KMS-11 (cell line): ENCODE data around the gene SLC41A3.
"Not testable (repeated sequence)": the region's sequence is repeated elsewhere in the genome, so short reads cannot be mapped to it uniquely, and the experiment has no call there.

ENCODE experiments used
- H2AFZ ChIP-seq: fragments of 200-600 bp; sonication (generic); 2 replicates; pipeline ENCODE4 v1.6.1; 2016; ENCODE audit warnings: antibody characterized with exemption, mixed run types, low read depth
- H3K27ac ChIP-seq: fragments of 200-600 bp; sonication (generic); 2 replicates; pipeline ENCODE4 v1.6.1; 2016; ENCODE audit warnings: mild to moderate bottlenecking, mixed run types
- H3K27me3 ChIP-seq: fragments of 200-600 bp; sonication (generic); 2 replicates; pipeline ENCODE4 v1.6.1; 2017; ENCODE audit warnings: mild to moderate bottlenecking, low read depth, mixed run types, moderate library complexity; ENCODE audit not compliant: insufficient read depth
- H3K36me3 ChIP-seq: fragments of 200-600 bp; sonication (generic); 2 replicates; pipeline ENCODE4 v1.6.1; 2017; ENCODE audit warnings: mild to moderate bottlenecking, mixed run types; ENCODE audit not compliant: insufficient read depth
- H3K4me1 ChIP-seq: fragments of 200-600 bp; sonication (generic); 2 replicates; pipeline ENCODE4 v1.6.1; 2016; ENCODE audit warnings: mild to moderate bottlenecking, low read depth, mixed run types; ENCODE audit not compliant: poor library complexity, severe bottlenecking
- H3K4me2 ChIP-seq: fragments of 200-600 bp; sonication (generic); 2 replicates; pipeline ENCODE4 v1.7.0; 2016; ENCODE audit warnings: mild to moderate bottlenecking, mixed run types
- H3K4me3 ChIP-seq: fragments of 200-600 bp; sonication (generic); IDR thresholded peaks from 2 replicates; pipeline ENCODE4 v1.6.1; 2017; ENCODE audit warnings: low read depth, low read length, mixed read lengths; ENCODE audit not compliant: insufficient read depth
- H3K79me2 ChIP-seq: fragments of 200-600 bp; sonication (generic); 2 replicates; pipeline ENCODE4 v1.6.1; 2016; ENCODE audit warnings: low read depth, mixed run types; ENCODE audit not compliant: insufficient read depth
- H3K9ac ChIP-seq: fragments of 200-600 bp; sonication (generic); 2 replicates; pipeline ENCODE4 v1.6.1; 2016; ENCODE audit warnings: mild to moderate bottlenecking, mixed run types
- H4K20me1 ChIP-seq: fragments of 200-600 bp; sonication (generic); 2 replicates; pipeline ENCODE4 v1.6.1; 2016; ENCODE audit warnings: mild to moderate bottlenecking, mixed run types; ENCODE audit not compliant: insufficient read depth
- CTCF ChIP-seq: fragments of 200-600 bp; sonication (generic); conservative IDR thresholded peaks from 2 replicates; pipeline ENCODE4 v1.6.1; 2017; ENCODE audit warnings: low read depth, mild to moderate bottlenecking, antibody characterized with exemption, low read length, moderate library complexity, mixed read lengths

SLC41A3 gene

GRCh38 chr3:125975245-125976002, 108.5 kb downstream of the SLC41A3 start:
- H3K27ac ChIP-seq, H3K4me1 ChIP-seq, H3K4me3 ChIP-seq, H3K4me2 ChIP-seq, H3K9ac ChIP-seq, H4K20me1 ChIP-seq, H3K36me3 ChIP-seq, H3K27me3 ChIP-seq, H2AFZ ChIP-seq, H3K79me2 ChIP-seq: not testable (repeated sequence)

- H3K4me3 ChIP-seq: not testable (repeated sequence)
These were observed 111.7 kb downstream of the SLC41A3 start for GRCh38 chr3:125971997-125972944.

GRCh38 chr3:125968701-125969592, 115.0 kb downstream of the SLC41A3 start, which contains the start of gene ROPN1B:
Gene ROPN1B (plus strand): TSS chr3:125969178. CDS start chr3:125972055, 2,877 bp downstream.
- not testable (repeated sequence) for H3K27me3 ChIP-seq, H3K9ac ChIP-seq, H2AFZ ChIP-seq, H3K4me2 ChIP-seq, H4K20me1 ChIP-seq, H3K4me3 ChIP-seq, H3K4me1 ChIP-seq, H3K27ac ChIP-seq, H3K79me2 ChIP-seq, H3K36me3 ChIP-seq

More at GRCh38 chr3:125971997-125972944, 111.7 kb downstream of the SLC41A3 start:
- H3K27me3 ChIP-seq, H3K4me1 ChIP-seq, H3K4me2 ChIP-seq, H3K9ac ChIP-seq, H3K27ac ChIP-seq, H2AFZ ChIP-seq, H4K20me1 ChIP-seq, H3K36me3 ChIP-seq, H3K79me2 ChIP-seq: not testable (repeated sequence)
- peak; percentile 87 for TF ChIP-seq CTCF

GRCh38 chr3:125968121-125968520, 115.8 kb downstream of the SLC41A3 start:
- not testable (repeated sequence) for H4K20me1 ChIP-seq, H3K27ac ChIP-seq, H3K27me3 ChIP-seq, H3K4me2 ChIP-seq, H3K9ac ChIP-seq, H3K4me1 ChIP-seq, H2AFZ ChIP-seq, H3K4me3 ChIP-seq, H3K36me3 ChIP-seq, H3K79me2 ChIP-seq

- H3K4me3 ChIP-seq: no peak overlapping the region
- TF ChIP-seq CTCF: no peak
- H3K27me3 ChIP-seq: peaks cover 4% of the 10 kb centered on the region; the same call in 1 of the 2 replicates
- H3K4me1 ChIP-seq: peaks cover 1% of the 10 kb centered on the region
- no peak overlapping the region for H3K9ac ChIP-seq
- H3K79me2 ChIP-seq: no peaks in the 10 kb centered on the region
- H2AFZ ChIP-seq: no peak overlapping the region
- no peaks in the 10 kb centered on the region for H4K20me1 ChIP-seq
- no peaks in the 10 kb centered on the region for H3K36me3 ChIP-seq
- H3K27ac ChIP-seq: no peak overlapping the region
- H3K4me2 ChIP-seq: no peak overlapping the region
These were observed 116.8 kb downstream of the SLC41A3 start for GRCh38 chr3:125967156-125967555.
